Astrocyte of the cerebellum (primary cell): ENCODE measurements around the gene RSRC1.

Experiments used
- DNase-seq: peaks from one replicate; pipeline ENCODE4 v3.0.0-alpha.2; 2011; ENCODE audit warnings: low read depth
- H3K4me3 ChIP-seq: 2 replicates; pipeline ENCODE4 v1.5.1; 2011; ENCODE audit warnings: mild to moderate bottlenecking, low read depth, low read length, moderate library complexity
- in situ Hi-C: cut with HindIII; loops from 2 replicates; pipeline ENCODE4 v1.10.0; 2017; ENCODE audit warnings: low sequenced_read_pairs
- TF ChIP-seq, protein P1 (sequence below): IDR thresholded peaks from 2 replicates; pipeline ENCODE4 v1.5.1; 2012; ENCODE audit warnings: low read length, low read depth, moderate library complexity, mild to moderate bottlenecking; ENCODE audit errors: missing control alignments

Gene RSRC1

DNA sequence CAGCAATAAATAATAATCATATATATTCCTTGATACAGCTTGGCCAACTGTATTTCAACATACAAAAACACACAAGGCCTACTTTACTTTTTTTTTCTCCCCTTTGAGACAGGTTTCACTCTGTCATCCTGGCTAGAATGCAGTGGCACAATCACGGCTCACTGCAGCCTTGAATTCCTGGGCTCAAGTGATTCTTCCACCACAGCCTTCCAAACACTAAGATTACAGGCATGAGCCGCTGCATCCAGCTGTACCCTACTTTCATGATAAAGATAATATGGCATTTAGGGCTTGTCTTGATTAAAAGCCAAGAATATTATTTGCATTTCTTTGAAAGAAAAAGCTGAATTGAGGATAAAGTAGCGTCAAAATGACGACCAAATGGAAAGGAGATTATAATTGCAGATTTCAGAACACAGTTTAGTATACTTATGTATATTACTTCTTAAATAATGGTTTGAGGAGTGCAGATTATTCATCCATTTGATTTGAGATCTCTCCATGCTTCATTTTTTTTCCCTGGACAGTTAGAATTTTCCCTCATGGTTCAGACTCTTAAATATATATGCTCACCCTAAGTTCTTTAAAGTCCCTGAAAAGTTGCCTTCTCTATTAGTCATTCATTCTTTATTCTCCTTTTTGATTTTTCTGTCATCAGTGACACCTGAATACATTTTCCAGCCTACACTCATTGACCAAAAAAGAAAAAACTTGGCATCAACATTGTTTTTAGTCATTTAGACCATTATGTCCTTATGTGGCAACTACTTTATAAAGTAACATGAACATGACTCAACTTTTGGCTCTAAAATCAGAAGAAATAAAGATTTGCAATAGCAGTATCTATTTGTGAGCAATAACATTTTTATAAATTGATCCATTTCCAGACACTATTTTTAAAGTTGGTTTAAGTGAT lies 412.6 kb downstream of the RSRC1 start:
- TF ChIP-seq, protein P1, sequence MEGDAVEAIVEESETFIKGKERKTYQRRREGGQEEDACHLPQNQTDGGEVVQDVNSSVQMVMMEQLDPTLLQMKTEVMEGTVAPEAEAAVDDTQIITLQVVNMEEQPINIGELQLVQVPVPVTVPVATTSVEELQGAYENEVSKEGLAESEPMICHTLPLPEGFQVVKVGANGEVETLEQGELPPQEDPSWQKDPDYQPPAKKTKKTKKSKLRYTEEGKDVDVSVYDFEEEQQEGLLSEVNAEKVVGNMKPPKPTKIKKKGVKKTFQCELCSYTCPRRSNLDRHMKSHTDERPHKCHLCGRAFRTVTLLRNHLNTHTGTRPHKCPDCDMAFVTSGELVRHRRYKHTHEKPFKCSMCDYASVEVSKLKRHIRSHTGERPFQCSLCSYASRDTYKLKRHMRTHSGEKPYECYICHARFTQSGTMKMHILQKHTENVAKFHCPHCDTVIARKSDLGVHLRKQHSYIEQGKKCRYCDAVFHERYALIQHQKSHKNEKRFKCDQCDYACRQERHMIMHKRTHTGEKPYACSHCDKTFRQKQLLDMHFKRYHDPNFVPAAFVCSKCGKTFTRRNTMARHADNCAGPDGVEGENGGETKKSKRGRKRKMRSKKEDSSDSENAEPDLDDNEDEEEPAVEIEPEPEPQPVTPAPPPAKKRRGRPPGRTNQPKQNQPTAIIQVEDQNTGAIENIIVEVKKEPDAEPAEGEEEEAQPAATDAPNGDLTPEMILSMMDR, result no peak
- in situ Hi-C loops, result no loop called here
- peak; percentile 18 for DNase-seq
- H3K4me3 ChIP-seq, result no peak overlapping the region

DNA sequence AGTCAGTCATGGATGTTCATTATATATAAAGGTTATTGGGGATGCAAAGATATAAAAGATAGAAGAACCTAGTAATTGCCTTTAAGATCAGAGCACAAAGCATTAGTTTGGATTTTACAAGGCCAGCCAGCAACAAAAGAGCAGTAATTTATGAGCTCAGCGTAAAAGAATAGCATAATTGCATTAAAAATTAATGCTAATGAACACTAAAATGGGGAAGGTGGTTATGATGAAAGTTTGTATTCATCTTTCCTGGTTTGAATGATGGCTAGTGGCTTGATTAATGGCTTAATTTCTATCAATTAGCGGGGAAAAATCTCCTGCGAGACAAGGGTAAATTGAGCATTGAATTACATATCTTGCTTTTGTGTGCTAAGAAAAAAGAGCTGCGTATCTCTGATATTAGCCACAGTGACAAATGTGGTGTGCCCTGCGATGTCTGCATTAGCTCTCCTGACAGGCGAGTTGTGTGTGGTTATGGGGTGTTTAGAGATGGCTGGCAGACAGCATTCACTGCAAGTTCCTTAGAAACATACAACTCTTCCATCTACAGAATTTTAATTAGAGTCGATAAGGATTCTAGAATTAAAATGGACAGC lies 418.3 kb downstream of the RSRC1 start:
- no peak overlapping the region for H3K4me3 ChIP-seq
- in situ Hi-C loops, result loop anchor here (25.0 kb wide), 1 partner anchor 259 kb away; no protein-coding TSS in a partner anchor
- DNase-seq, result no peak
- TF ChIP-seq, protein P1, result no peak

DNA sequence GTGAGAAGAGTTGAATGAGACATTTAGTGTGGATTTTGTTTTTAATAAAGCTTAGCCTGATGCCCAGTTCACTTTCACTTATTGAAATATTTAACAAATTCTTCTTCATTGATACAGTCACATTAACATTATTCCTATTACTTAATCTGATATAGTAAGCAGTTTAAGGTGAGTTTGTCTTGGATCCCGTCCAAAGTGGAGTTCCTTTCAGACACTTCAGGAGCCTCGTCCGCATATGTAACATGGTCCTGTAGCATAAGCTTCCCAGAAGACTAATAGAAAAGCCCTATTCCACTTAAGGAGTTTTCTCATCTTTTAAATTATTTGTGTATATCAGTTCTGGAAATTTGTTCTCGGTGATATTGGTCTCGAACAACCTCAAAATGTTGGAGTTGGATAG lies 421.4 kb downstream of the RSRC1 start:
- in situ Hi-C loops, result loop anchor here (25.0 kb wide), 1 partner anchor 256 kb away; no protein-coding TSS in a partner anchor
- DNase-seq, result no peak
- TF ChIP-seq, protein P1, result no peak
- no peak overlapping the region for H3K4me3 ChIP-seq

DNA sequence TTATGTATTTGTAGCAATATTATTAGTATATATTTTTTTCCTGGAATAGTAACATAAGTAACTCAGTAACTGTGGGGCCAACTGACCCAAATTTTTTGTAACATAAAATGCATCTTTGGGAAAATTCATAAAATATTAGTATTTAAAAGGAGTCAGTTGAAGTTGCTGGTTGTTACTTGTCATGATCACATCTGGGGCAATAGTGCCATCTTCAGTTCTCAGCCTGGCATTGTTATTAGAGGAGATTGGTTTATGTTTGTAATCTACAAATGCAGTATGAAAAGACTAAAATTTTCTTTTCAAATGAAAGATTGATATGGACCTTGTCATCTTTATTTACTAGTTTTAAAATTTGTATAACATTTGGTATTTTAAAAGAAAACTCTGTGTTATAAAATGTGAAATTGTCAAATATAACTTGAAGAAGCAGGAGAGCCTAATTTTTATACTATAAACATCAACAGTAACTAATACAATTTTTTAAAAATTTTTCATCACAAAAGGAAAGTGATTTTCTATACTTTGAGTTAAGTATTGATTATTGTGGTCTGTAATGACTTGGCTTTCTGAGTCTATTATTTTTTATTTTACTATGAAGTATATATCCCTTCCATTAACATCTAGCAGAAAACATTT lies 422.3 kb downstream of the RSRC1 start:
- DNase-seq, result peak; percentile 46
- in situ Hi-C loops, result loop anchor here (25.0 kb wide), 1 partner anchor 255 kb away; no protein-coding TSS in a partner anchor
- H3K4me3 ChIP-seq, result no peak overlapping the region
- TF ChIP-seq, protein P1, result peak; percentile 64

DNA sequence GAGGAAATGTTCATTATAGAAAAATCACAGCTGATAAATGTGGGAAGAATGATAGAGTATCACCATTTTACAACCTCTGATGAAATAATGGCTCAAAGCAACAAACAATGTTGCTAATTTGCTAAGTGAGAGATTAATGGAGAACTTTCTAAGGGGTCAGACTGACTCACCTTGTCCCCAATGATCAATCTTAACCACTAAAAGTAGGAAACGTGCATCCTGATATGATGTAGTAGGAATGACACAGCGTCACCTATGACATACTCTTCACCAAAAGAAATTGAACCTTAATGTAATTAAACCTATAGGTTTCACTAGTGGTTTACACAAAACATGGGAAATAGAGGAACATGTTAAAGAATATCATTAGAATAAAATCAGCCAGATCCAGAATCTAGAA lies 426.0 kb downstream of the RSRC1 start:
- H3K4me3 ChIP-seq, result no peak overlapping the region
- in situ Hi-C loops, result loop anchor here (25.0 kb wide), 1 partner anchor 251 kb away; no protein-coding TSS in a partner anchor
- DNase-seq, result no peak
- TF ChIP-seq, protein P1, result no peak

DNA sequence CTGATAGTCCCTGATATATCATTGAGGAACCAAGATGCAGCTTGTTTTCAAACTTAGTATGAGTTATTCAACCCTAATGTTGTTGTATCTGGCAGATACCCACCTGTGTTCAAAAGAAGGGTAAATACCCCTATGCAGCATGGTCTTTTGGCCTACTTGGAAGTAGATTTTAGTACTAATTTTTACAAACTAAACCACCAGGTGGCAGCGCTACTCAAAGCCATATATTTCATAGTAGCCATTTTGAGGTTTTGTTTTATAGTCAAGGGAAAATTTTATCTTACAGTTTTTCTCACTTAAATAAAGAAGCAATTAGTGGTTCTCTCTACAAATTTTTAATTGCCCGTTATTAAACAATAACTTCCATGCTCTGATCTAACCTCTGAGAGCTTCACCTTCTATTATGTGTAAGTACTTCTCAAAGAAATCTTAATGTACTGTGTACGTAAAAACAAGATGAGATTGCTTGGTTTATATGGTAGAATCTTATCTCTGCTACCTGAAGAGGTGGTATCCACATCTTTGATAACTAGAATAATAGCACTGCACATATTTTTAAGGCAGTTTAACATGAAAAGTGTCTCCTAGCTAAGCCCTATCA lies 429.6 kb downstream of the RSRC1 start:
- in situ Hi-C loops, result loop anchor here (25.0 kb wide), 1 partner anchor 248 kb away; no protein-coding TSS in a partner anchor
- peak; percentile 51 for DNase-seq
- TF ChIP-seq, protein P1, result peak; percentile 44
- no peak overlapping the region for H3K4me3 ChIP-seq
